Ovary (tissue), 9 donors: ENCODE measurements around the gene COL5A3. TPM values are rescaled to one million over a fixed set of nuclear protein-coding genes. Genes with fewer than 3 reads are reported as not detected.

Source experiments
- DNase-seq, 5 donors: peaks; one replicate each; pipeline ENCODE4 v3.0.0-alpha.2; 2019 to 2020
- H3K27ac ChIP-seq, 2 donors: fragments of 200-600 bp; one replicate each; pipeline versions ENCODE4 v1.5.1 to v1.8.0; 2019 to 2022
- H3K27me3 ChIP-seq: fragments of 200-600 bp; one replicate; pipeline ENCODE4 v1.8.0; 2022
- H3K36me3 ChIP-seq: fragments of 200-600 bp; sonication (generic); one replicate; pipeline ENCODE4 v1.5.1; 2019
- H3K4me1 ChIP-seq: one replicate; pipeline ENCODE4 v1.8.1; 2013; ENCODE audit warnings: mild to moderate bottlenecking, moderate library complexity; ENCODE audit not compliant: insufficient read depth
- H3K4me3 ChIP-seq: fragments of 200-600 bp; sonication (generic); one replicate; pipeline ENCODE4 v1.5.1; 2017
- H3K9me3 ChIP-seq, 2 donors: fragments of 200-600 bp in 1 of 2; sonication (generic) in 1 of 2; one replicate each; pipeline versions ENCODE4 v1.5.1 to v1.8.1; 2013 to 2019; ENCODE audit warnings: mild to moderate bottlenecking in 1 of 2, moderate library complexity in 1 of 2
- EP300 ChIP-seq: sonication (generic); formaldehyde crosslinking; IDR thresholded peaks from one replicate; pipeline ENCODE4 v1.6.1; 2017; ENCODE audit warnings: antibody characterized with exemption
- POLR2A ChIP-seq: fragments of 450-650 bp; IDR thresholded peaks from one replicate; pipeline ENCODE4 v1.6.1; 2017; ENCODE audit warnings: antibody characterized with exemption, mild to moderate bottlenecking, moderate library complexity
- WGBS, 3 donors: extraction: QIAGEN DNeasy Blood & Tissue Kit in 1 of 3; methylation state at CpG; one replicate each; pipeline versions ENCODE4 v1.1.5 to v1.1.7; 2013 to 2017; 5-methylcytosine and 5-hydroxymethylcytosine counted together
- intact Hi-C, 4 donors: fragments of 100-400 bp; cut with DNase I; formaldehyde crosslinking; loops; one replicate each; pipeline versions ENCODE4 v1.11.0 to v1.15.1; 2022 to 2023
- polyA plus RNA-seq, 2 donors: library from polyadenylated mRNA; stranded (reverse); fragments of 200-250 nt in 1 of 2; fragments of 350-450 nt in 1 of 2; fragmentation: Illumina TruSeq in 1 of 2; extraction: RNeasy Lipid Tissue Mini Kit (QIAGEN cat#74804) in 1 of 2; gene quantifications; one replicate each; pipeline ENCODE4 v1.2.3, GENCODE V29; 2013 to 2014
- total RNA-seq, 7 donors: library from RNA; depleted of rRNA in 2 of 7; stranded (reverse); fragments of >200 nt in 2 of 7; fragmentation: NEBNext Ultra II Directional in 3 of 7; extraction: Animal tissue kit (Norgen Biotek cat#: 25700) in 3 of 7; gene quantifications; one replicate each; pipeline versions ENCODE4 v1.1.0 to v1.2.4, GENCODE V29; 2016 to 2023
- TF ChIP-seq, protein P1 (sequence below), 3 donors: fragments of 450-650 bp in 2 of 3; fragments of 200-600 bp in 1 of 3; IDR thresholded peaks; one replicate each; pipeline versions ENCODE4 v1.5.1 to v1.8.0; 2016 to 2022; ENCODE audit warnings: antibody characterized with exemption in 3 of 3, mild to moderate bottlenecking in 1 of 3
- donor health status: DM: no; HTN: no; CAD: no; lungs with moderate emphysema.
- donor health status: DM: no; HTN: no; CAD: no.
- donor health status: Bipolar disorder and iron deficiency.
- donor health status: DM: yes; HTN: yes; CAD: no.
- donor health status: DM: no; HTN: no; CAD: no.
- donor health status: DM: yes; HTN: yes; CAD: no.

Gene COL5A3
- total and polyA plus RNA-seq, 9 donors: 1.5 to 9.0 (median 4.4) TPM

DNA sequence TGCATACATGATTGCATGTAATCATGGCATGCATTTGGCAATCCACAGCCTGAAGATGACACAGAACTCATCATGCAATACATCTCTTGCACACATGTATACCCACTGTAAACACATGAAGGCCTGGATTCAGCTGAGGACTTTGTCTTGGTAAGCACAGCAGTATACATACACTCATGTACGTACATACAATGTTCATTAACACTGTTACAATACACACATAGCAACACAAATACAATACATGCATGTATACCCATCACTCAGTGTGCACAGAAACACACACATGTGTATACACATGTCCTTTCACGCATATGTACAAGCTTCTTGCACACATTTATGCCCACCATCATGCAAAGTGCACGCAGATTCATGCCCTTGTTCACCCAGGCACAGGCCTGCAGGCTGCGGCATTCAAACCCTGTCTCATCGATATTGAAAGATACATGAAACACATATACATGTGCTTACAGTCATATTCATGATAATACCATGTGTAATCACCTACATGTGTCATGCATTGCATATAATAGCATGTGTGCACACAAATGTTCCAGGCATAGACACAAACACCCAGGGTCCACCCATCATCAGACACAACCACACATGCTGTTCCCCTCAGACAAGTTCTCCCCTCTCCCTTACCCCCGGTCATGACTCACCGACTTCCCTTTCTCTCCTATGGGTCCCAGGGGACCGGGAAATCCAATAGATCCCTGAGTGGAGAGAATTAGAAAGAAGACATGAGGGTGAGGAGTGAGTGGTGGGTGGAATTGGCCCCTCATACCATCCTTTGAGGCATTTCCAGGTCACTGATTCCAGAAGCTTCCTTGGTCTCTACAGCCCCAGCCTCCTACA is 28.7 kb downstream of the COL5A3 start:
- H3K27ac ChIP-seq: no peak overlapping the region
- no peak for DNase-seq
- TF ChIP-seq, protein P1, sequence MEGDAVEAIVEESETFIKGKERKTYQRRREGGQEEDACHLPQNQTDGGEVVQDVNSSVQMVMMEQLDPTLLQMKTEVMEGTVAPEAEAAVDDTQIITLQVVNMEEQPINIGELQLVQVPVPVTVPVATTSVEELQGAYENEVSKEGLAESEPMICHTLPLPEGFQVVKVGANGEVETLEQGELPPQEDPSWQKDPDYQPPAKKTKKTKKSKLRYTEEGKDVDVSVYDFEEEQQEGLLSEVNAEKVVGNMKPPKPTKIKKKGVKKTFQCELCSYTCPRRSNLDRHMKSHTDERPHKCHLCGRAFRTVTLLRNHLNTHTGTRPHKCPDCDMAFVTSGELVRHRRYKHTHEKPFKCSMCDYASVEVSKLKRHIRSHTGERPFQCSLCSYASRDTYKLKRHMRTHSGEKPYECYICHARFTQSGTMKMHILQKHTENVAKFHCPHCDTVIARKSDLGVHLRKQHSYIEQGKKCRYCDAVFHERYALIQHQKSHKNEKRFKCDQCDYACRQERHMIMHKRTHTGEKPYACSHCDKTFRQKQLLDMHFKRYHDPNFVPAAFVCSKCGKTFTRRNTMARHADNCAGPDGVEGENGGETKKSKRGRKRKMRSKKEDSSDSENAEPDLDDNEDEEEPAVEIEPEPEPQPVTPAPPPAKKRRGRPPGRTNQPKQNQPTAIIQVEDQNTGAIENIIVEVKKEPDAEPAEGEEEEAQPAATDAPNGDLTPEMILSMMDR (IDR thresholded peaks at IDR 0.05): no peak
- no peak for TF ChIP-seq EP300
- no peak for TF ChIP-seq POLR2A
- H3K36me3 ChIP-seq: no peaks in the 10 kb centered on the region
- no peaks in the 10 kb centered on the region for H3K9me3 ChIP-seq
- intact Hi-C loops: no loop called here
- WGBS, 3 donors: 85 to 91% (median 89%) methylated on average over 8 of the region's 8 CpGs
- peaks cover 3% of the 10 kb centered on the region for H3K4me1 ChIP-seq
- no peaks in the 10 kb centered on the region for H3K27me3 ChIP-seq
- no peak overlapping the region for H3K4me3 ChIP-seq

DNA sequence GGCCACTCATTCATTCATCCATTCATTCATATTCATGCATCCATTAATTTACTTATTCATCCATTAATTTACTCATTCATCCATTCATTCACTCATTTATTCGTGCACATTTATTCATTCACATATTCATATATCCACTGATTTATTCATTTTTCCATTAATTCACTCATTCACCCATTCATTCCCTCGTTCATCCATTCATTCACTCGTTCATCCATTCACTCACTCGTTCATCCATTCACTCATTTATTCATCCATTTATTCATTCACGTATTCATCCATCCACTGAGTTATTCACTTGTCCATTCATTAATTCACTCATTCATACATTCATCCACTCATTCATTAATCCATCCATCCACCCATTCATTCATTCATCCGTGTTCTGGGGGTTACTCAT is 38.2 kb downstream of the COL5A3 start:
- Histone ChIP-seq H3K4me3 (no peak overlapping the region), H3K27me3 (no peaks in the 10 kb centered on the region), H3K36me3 (no peaks in the 10 kb centered on the region), H3K4me1 (no peaks in the 10 kb centered on the region), H3K27ac (no peak overlapping the region), H3K9me3 (no peaks in the 10 kb centered on the region)
- intact Hi-C loops: no loop called here
- no peak for TF ChIP-seq EP300
- TF ChIP-seq, protein P1 (IDR thresholded peaks at IDR 0.05): no peak
- no peak for TF ChIP-seq POLR2A
- WGBS, 3 donors: 87 to 92% (median 87%) methylated on average over 6 of the region's 6 CpGs
- no peak for DNase-seq

- Histone ChIP-seq H3K27me3 (no peaks in the 10 kb centered on the region), H3K36me3 (no peaks in the 10 kb centered on the region), H3K9me3 (no peaks in the 10 kb centered on the region), H3K27ac (no peak overlapping the region), H3K4me1 (no peaks in the 10 kb centered on the region), H3K4me3 (no peak overlapping the region)
- TF ChIP-seq POLR2A (no peak), EP300 (no peak)
- TF ChIP-seq, protein P1 (IDR thresholded peaks at IDR 0.05): no peak
- intact Hi-C loops: no loop called here
- 65 to 78% (median 78%) methylated on average over 15 of the region's 15 CpGs for WGBS, 3 donors
- no peak for DNase-seq
Measured at GRCh38 chr19:9971166-9971897, 39.0 kb downstream of the COL5A3 start.

- WGBS, 3 donors: 64 to 77% (median 69%) methylated on average over 8 of the region's 8 CpGs
- H3K36me3 ChIP-seq: no peaks in the 10 kb centered on the region
- H3K4me1 ChIP-seq: no peaks in the 10 kb centered on the region
- intact Hi-C loops: no loop called here
- no peak overlapping the region for H3K27ac ChIP-seq
- TF ChIP-seq, protein P1 (IDR thresholded peaks at IDR 0.05): no peak
- TF ChIP-seq POLR2A: no peak
- TF ChIP-seq EP300: no peak
- H3K4me3 ChIP-seq: no peak overlapping the region
- no peaks in the 10 kb centered on the region for H3K27me3 ChIP-seq
- no peaks in the 10 kb centered on the region for H3K9me3 ChIP-seq
- DNase-seq: no peak
Measured at GRCh38 chr19:9970481-9970880, 39.8 kb downstream of the COL5A3 start.
